Endothelial cell of umbilical vein (primary cell): Measurements from ENCODE around the gene STAT2. TPM values are rescaled to one million over a fixed set of nuclear protein-coding genes. Genes with fewer than 3 reads are reported as not detected.

Source experiments
- BruUV-seq: library from RNA; stranded (reverse); fragments of 400-500 nt; replicated peaks from 2 replicates; lab custom pipeline; 2021; lab: Mats Ljungman, UMichigan
- CTCF ChIA-PET: fragments of 300-600, 350-600 bp; sonication (Branson Sonifier 250); formaldehyde crosslinking; loops from one replicate; lab custom pipeline; 2021; ENCODE audit warnings: antibody characterized with exemption, inconsistent platforms; lab: Charles Lee
- POLR2A ChIA-PET: fragments of 300-600, 350-600 bp; sonication (Branson Sonifier 250); formaldehyde crosslinking; loops from one replicate; lab custom pipeline; 2021; ENCODE audit warnings: antibody characterized with exemption, inconsistent platforms; lab: Charles Lee
- DNase-seq: peaks from one replicate; pipeline ENCODE4 v3.0.0-alpha.2; 2011; ENCODE audit warnings: low read depth, low spot score
- FAIRE-seq: peaks from 2 replicates; lab custom pipeline; 2011; peaks lifted over from hg19 to GRCh38; lab: Jason Lieb, UNC
- H2AFZ ChIP-seq: 2 replicates; pipeline ENCODE4 v1.6.0; 2012; ENCODE audit warnings: low read depth, low read length, control low read depth, inconsistent platforms
- H3K27ac ChIP-seq: 2 replicates; pipeline ENCODE4 v1.5.1; 2011; ENCODE audit warnings: low read depth, mild to moderate bottlenecking, control low read depth, low read length, moderate library complexity; ENCODE audit not compliant: insufficient read depth
- H3K27me3 ChIP-seq, 2 experiments: 2 replicates each; pipeline versions ENCODE4 v1.6.0 to v1.6.1; 2011; ENCODE audit warnings: low read length in 2 of 2, mixed read lengths in 1 of 2; ENCODE audit not compliant: control insufficient read depth in 2 of 2, insufficient read depth in 2 of 2
- H3K36me3 ChIP-seq, 2 experiments: 2 replicates in 1 of 2; 3 replicates in 1 of 2; pipeline ENCODE4 v1.5.1; 2011; ENCODE audit warnings: low read length in 2 of 2, mild to moderate bottlenecking in 1 of 2, moderate library complexity in 1 of 2; ENCODE audit not compliant: control insufficient read depth in 2 of 2, insufficient read depth in 2 of 2; ENCODE audit errors: extremely low read depth in 1 of 2
- H3K4me1 ChIP-seq: 3 replicates; pipeline ENCODE4 v1.5.1; 2011; ENCODE audit warnings: mild to moderate bottlenecking, low read length; ENCODE audit not compliant: control insufficient read depth, insufficient read depth; ENCODE audit errors: extremely low read depth
- H3K4me2 ChIP-seq: 2 replicates; pipeline ENCODE4 v1.6.1; 2011; ENCODE audit warnings: low read length, control low read depth, mixed read lengths; ENCODE audit not compliant: insufficient read depth
- H3K4me3 ChIP-seq, 3 experiments: fragments of 200-600 bp in 1 of 3; sonication (generic), shearing (Covaris generic) in 1 of 3; replicated peaks in 1 of 3; 2 replicates each; pipeline ENCODE4 v1.5.1; 2011 to 2016; ENCODE audit warnings: control low read depth in 3 of 3, low read length in 3 of 3, mild to moderate bottlenecking in 2 of 3, inconsistent platforms in 1 of 3, low read depth in 1 of 3, moderate library complexity in 1 of 3; ENCODE audit not compliant: insufficient read depth in 1 of 3
- H3K79me2 ChIP-seq: 2 replicates; pipeline ENCODE4 v1.6.0; 2012; ENCODE audit warnings: low read length, inconsistent platforms; ENCODE audit not compliant: control insufficient read depth, insufficient read depth
- H3K9ac ChIP-seq: replicated peaks from 2 replicates; pipeline ENCODE3; 2011; ENCODE audit warnings: low read length, control low read depth; ENCODE audit not compliant: insufficient read depth; ENCODE audit errors: extremely low read depth
- H3K9me1 ChIP-seq: replicated peaks from 3 replicates; pipeline ENCODE4 v1.6.0; 2011; ENCODE audit warnings: mild to moderate bottlenecking, low read length; ENCODE audit not compliant: control insufficient read depth, insufficient read depth; ENCODE audit errors: extremely low read depth
- H3K9me3 ChIP-seq: replicated peaks from 2 replicates; pipeline ENCODE4 v1.5.1; 2012; ENCODE audit warnings: low read length, inconsistent platforms; ENCODE audit not compliant: control insufficient read depth, insufficient read depth
- H4K20me1 ChIP-seq: replicated peaks from 2 replicates; pipeline ENCODE3; 2011; ENCODE audit warnings: mild to moderate bottlenecking, low read length; ENCODE audit not compliant: control insufficient read depth, insufficient read depth; ENCODE audit errors: extremely low read depth
- CTCF ChIP-seq, 2 donors: IDR thresholded peaks; 1 replicate in 1 of 2; 2 replicates in 1 of 2; pipeline ENCODE4 v1.5.1; 2011; ENCODE audit warnings: low read length in 2 of 2, mild to moderate bottlenecking in 2 of 2, moderate library complexity in 2 of 2, control low read depth in 1 of 2, inconsistent platforms in 1 of 2, low read depth in 1 of 2; ENCODE audit not compliant: insufficient read depth in 1 of 2; ENCODE audit errors: extremely low read depth in 1 of 2
- FOS ChIP-seq: IDR thresholded peaks from 2 replicates; pipeline ENCODE4 v1.6.1; 2011; ENCODE audit warnings: mild to moderate bottlenecking, low read length, moderate library complexity, borderline replicate concordance; ENCODE audit not compliant: insufficient read depth
- MAX ChIP-seq: IDR thresholded peaks from 2 replicates; pipeline ENCODE4 v1.6.1; 2011; ENCODE audit not compliant: insufficient read depth, insufficient read length
- MYC ChIP-seq: IDR thresholded peaks from one replicate; pipeline ENCODE4 v1.6.1; 2011; ENCODE audit warnings: mild to moderate bottlenecking, low read depth, low read length
- POLR2A ChIP-seq: IDR thresholded peaks from 2 replicates; pipeline ENCODE4 v1.6.1; 2012; ENCODE audit warnings: low read depth, mild to moderate bottlenecking, control low read depth, low read length
- POLR2AphosphoS5 ChIP-seq: IDR thresholded peaks from 2 replicates; pipeline ENCODE4 v1.6.1; 2012; ENCODE audit warnings: low read depth, mild to moderate bottlenecking, control low read depth, low read length, moderate library complexity; ENCODE audit not compliant: insufficient read depth
- dilution Hi-C: fragments of 300-500 bp; cut with MboI; formaldehyde crosslinking; loops from one replicate; pipeline ENCODE4 v1.15.0; 2019; ENCODE audit warnings: low sequenced_read_pairs; ENCODE audit not compliant: extremely low pct_ligation_motif_present
- intact Hi-C: fragments of 100-400 bp; cut with micrococcal nuclease; formaldehyde crosslinking; loops from one replicate; pipeline ENCODE4 v1.10.0; 2022
- polyA plus RNA-seq, 4 experiments: library from polyadenylated mRNA; depleted of rRNA in 3 of 4; stranded (reverse) in 3 of 4; unstranded in 1 of 4; fragments of >200 nt; gene quantifications; 2 replicates each; pipeline versions ENCODE4 v1.2.1 to v1.2.3, GENCODE V29; 2011 to 2012; ENCODE audit warnings: missing spikeins in 1 of 4
- total RNA-seq: library from RNA; stranded (reverse); gene quantifications from 2 replicates; pipeline ENCODE4 v1.2.3, GENCODE V29; 2021

STAT2 gene
- total and polyA plus RNA-seq, 2 donors (not counting 3 experiments of a cell fraction or from before 2014, with no cell fraction given) = 62.8 to 66.5 TPM

GRCh38 chr12:56398324-56398723 is 38.4 kb upstream of the STAT2 start:
- H3K9ac ChIP-seq = no peak overlapping the region
- dilution Hi-C loops (no loop called here), intact Hi-C loops (no loop called here)
- POLR2A ChIA-PET = no interaction called here
- H3K36me3 ChIP-seq = no peaks in the 10 kb centered on the region
- no peak overlapping the region for H3K27ac ChIP-seq
- no TSS peak for BruUV-seq
- H3K79me2 ChIP-seq = no peaks in the 10 kb centered on the region
- CTCF ChIA-PET = interaction anchor here (1.0 to 1.4 kb wide), 2 partner anchors 9 to 19 kb away, joined by 3 read pairs; no protein-coding TSS in a partner anchor
- no peaks in the 10 kb centered on the region for H3K9me1 ChIP-seq
- no peak overlapping the region for H3K4me2 ChIP-seq
- no peak overlapping the region for H2AFZ ChIP-seq
- H3K4me3 ChIP-seq = no peak overlapping the region
- FAIRE-seq (no peak), DNase-seq (no peak)
- no peak for TF ChIP-seq POLR2AphosphoS5
- TF ChIP-seq FOS = no peak
- no peak for TF ChIP-seq MYC
- TF ChIP-seq MAX = no peak
- TF ChIP-seq POLR2A = no peak
- H4K20me1 ChIP-seq = no peaks in the 10 kb centered on the region
- no peaks in the 10 kb centered on the region for H3K27me3 ChIP-seq
- H3K9me3 ChIP-seq = no peaks in the 10 kb centered on the region
- no peaks in the 10 kb centered on the region for H3K4me1 ChIP-seq

GRCh38 chr12:56392331-56392730 is 32.4 kb upstream of the STAT2 start:
- Histone ChIP-seq H4K20me1 (no peaks in the 10 kb centered on the region), H3K27ac (no peak overlapping the region), H2AFZ (no peak overlapping the region), H3K4me2 (no peak overlapping the region), H3K79me2 (no peaks in the 10 kb centered on the region), H3K9me3 (no peaks in the 10 kb centered on the region), H3K9ac (no peak overlapping the region), H3K27me3 (no peaks in the 10 kb centered on the region), H3K36me3 (no peaks in the 10 kb centered on the region), H3K4me1 (no peaks in the 10 kb centered on the region), H3K9me1 (no peaks in the 10 kb centered on the region), H3K4me3 (no peak overlapping the region)
- no peak for DNase-seq
- ChIA-PET CTCF (no interaction called here), POLR2A (no interaction called here)
- BruUV-seq = no TSS peak
- FAIRE-seq = no peak
- intact Hi-C loops = no loop called here
- dilution Hi-C loops = no loop called here
- no peak for TF ChIP-seq CTCF (IDR thresholded peaks at IDR 0.05; ENCODE audit: extremely low read depth in 1 of 2, insufficient read depth in 1 of 2, low read depth in 1 of 2, low read length in 2 of 2)
